Ectodermal cell (in vitro differentiated cells): ENCODE data around the gene CAPN10.
A peak's percentile ranks its signal among the peaks of the same experiment; 100 is the strongest.

ENCODE experiments used
- H3K27ac ChIP-seq: 2 replicates; pipeline ENCODE4 v1.7.0; 2013; ENCODE audit warnings: mild to moderate bottlenecking, low read depth, low read length; ENCODE audit not compliant: insufficient read depth, poor library complexity, severe bottlenecking
- H3K27me3 ChIP-seq: 2 replicates; pipeline ENCODE4 v1.7.0; 2013; ENCODE audit warnings: mild to moderate bottlenecking, low read length; ENCODE audit not compliant: insufficient read depth, control insufficient read depth, poor library complexity, severe bottlenecking
- H3K36me3 ChIP-seq: one replicate; pipeline ENCODE4 v1.7.0; 2013; ENCODE audit warnings: low read length; ENCODE audit not compliant: control insufficient read depth, insufficient read depth
- H3K4me1 ChIP-seq: one replicate; pipeline ENCODE4 v1.7.0; 2013; ENCODE audit warnings: low read length; ENCODE audit not compliant: control insufficient read depth, insufficient read depth
- H3K4me3 ChIP-seq: 2 replicates; pipeline ENCODE4 v1.7.0; 2013; ENCODE audit warnings: low read depth, low read length, control low read depth; ENCODE audit not compliant: insufficient read depth
- H3K9me3 ChIP-seq: 2 replicates; pipeline ENCODE4 v1.7.0; 2013; ENCODE audit warnings: mild to moderate bottlenecking, low read length, moderate library complexity; ENCODE audit not compliant: control insufficient read depth
- WGBS, 2 experiments: methylation state at CpG; one replicate each; pipeline ENCODE4 v1.1.7; 2013; ENCODE audit warnings: missing lambda C conversion rate in 2 of 2; 5-methylcytosine and 5-hydroxymethylcytosine counted together

The CAPN10 gene

GRCh38 chr2:240563951-240564560 lies 22.5 kb upstream of the CAPN10 start:
- 94 to 96% methylated on average over 12 of the region's 12 CpGs for WGBS, 2 experiments
- no peak overlapping the region for H3K4me3 ChIP-seq
- H3K27ac ChIP-seq: no peak overlapping the region
- peaks cover 33% of the 10 kb centered on the region for H3K27me3 ChIP-seq
- no peaks in the 10 kb centered on the region for H3K9me3 ChIP-seq
- no peaks in the 10 kb centered on the region for H3K36me3 ChIP-seq
- peaks cover 6% of the 10 kb centered on the region for H3K4me1 ChIP-seq

- 91 to 94% methylated on average over 10 of the region's 10 CpGs for WGBS, 2 experiments
- Histone ChIP-seq H3K36me3 (no peaks in the 10 kb centered on the region), H3K4me1 (peaks cover 6% of the 10 kb centered on the region), H3K27me3 (peaks cover 33% of the 10 kb centered on the region), H3K4me3 (no peak overlapping the region), H3K27ac (no peak overlapping the region), H3K9me3 (no peaks in the 10 kb centered on the region)
Observed at GRCh38 chr2:240564561-240565332, 21.8 kb upstream of the CAPN10 start.

- H3K36me3 ChIP-seq: no peaks in the 10 kb centered on the region
- H3K4me1 ChIP-seq: peaks cover 6% of the 10 kb centered on the region
- 85 to 86% methylated on average over 26 of the region's 26 CpGs for WGBS, 2 experiments
- no peak overlapping the region for H3K27ac ChIP-seq
- H3K27me3 ChIP-seq: peaks cover 39% of the 10 kb centered on the region
- no peak overlapping the region for H3K4me3 ChIP-seq
- no peaks in the 10 kb centered on the region for H3K9me3 ChIP-seq
Observed at GRCh38 chr2:240565333-240566202, 21.0 kb upstream of the CAPN10 start.

GRCh38 chr2:240566203-240567136 lies 20.1 kb upstream of the CAPN10 start:
- H3K27me3 ChIP-seq: peaks cover 46% of the 10 kb centered on the region
- H3K4me1 ChIP-seq: peaks cover 6% of the 10 kb centered on the region
- no peaks in the 10 kb centered on the region for H3K9me3 ChIP-seq
- no peak overlapping the region for H3K4me3 ChIP-seq
- no peaks in the 10 kb centered on the region for H3K36me3 ChIP-seq
- H3K27ac ChIP-seq: no peak overlapping the region
- 19% methylated on average over 53 of the region's 53 CpGs for WGBS, 2 experiments

GRCh38 chr2:240567137-240567871 lies 19.2 kb upstream of the CAPN10 start:
- H3K4me1 ChIP-seq: peaks cover 6% of the 10 kb centered on the region
- H3K4me3 ChIP-seq: peak overlapping the region; percentile 40
- WGBS, 2 experiments: 57 to 59% methylated on average over 26 of the region's 26 CpGs
- no peaks in the 10 kb centered on the region for H3K36me3 ChIP-seq
- no peak overlapping the region for H3K27ac ChIP-seq
- no peaks in the 10 kb centered on the region for H3K9me3 ChIP-seq
- peaks cover 46% of the 10 kb centered on the region for H3K27me3 ChIP-seq

GRCh38 chr2:240567872-240568677 lies 18.5 kb upstream of the CAPN10 start, which contains the start of gene RNPEPL1:
Gene RNPEPL1 (plus strand): TSS chr2:240568484. CDS start chr2:240568587, 103 bp downstream.
- 1% methylated on average over 106 of the region's 106 CpGs for WGBS, 2 experiments

GRCh38 chr2:240568678-240569522 lies 17.6 kb upstream of the CAPN10 start:
- H3K36me3 ChIP-seq: no peaks in the 10 kb centered on the region
- peaks cover 46% of the 10 kb centered on the region for H3K27me3 ChIP-seq
- H3K27ac ChIP-seq: no peak overlapping the region
- peaks cover 6% of the 10 kb centered on the region for H3K4me1 ChIP-seq
- 6% methylated on average over 93 of the region's 93 CpGs for WGBS, 2 experiments
- H3K4me3 ChIP-seq: peak overlapping the region; percentile 36
- no peaks in the 10 kb centered on the region for H3K9me3 ChIP-seq

More at GRCh38 chr2:240567872-240568677, 18.5 kb upstream of the CAPN10 start, which contains the start of gene RNPEPL1:
- Histone ChIP-seq H3K4me1 (peaks cover 6% of the 10 kb centered on the region), H3K27me3 (peaks cover 46% of the 10 kb centered on the region), H3K9me3 (no peaks in the 10 kb centered on the region), H3K27ac (no peak within 1 kb of the TSS), H3K4me3 (peak within 1 kb of the TSS; percentile 40), H3K36me3 (no peaks in the 10 kb centered on the region)

GRCh38 chr2:240569523-240569997 lies 17.0 kb upstream of the CAPN10 start:
- no peaks in the 10 kb centered on the region for H3K36me3 ChIP-seq
- peaks cover 46% of the 10 kb centered on the region for H3K27me3 ChIP-seq
- H3K4me3 ChIP-seq: no peak overlapping the region
- peaks cover 6% of the 10 kb centered on the region for H3K4me1 ChIP-seq
- H3K27ac ChIP-seq: no peak overlapping the region
- WGBS, 2 experiments: 90% methylated on average over 9 of the region's 9 CpGs
- H3K9me3 ChIP-seq: no peaks in the 10 kb centered on the region
